ENCODE measurements around the gene UBC. TPM values are rescaled to one million over a fixed set of nuclear protein-coding genes. Genes with fewer than 3 reads are reported as not detected.

Gene UBC
- total RNA-seq, 1 experiment from 2014 or later = 523 TPM

GRCh38 chr12:124949066-124949465 is 34.6 kb upstream of the UBC start:
- Histone ChIP-seq H3K79me1 (ENCODE audit: insufficient read depth, low read depth, low read length, poor library complexity, severe bottlenecking) (no peaks in the 10 kb centered on the region), H2BK120ac (ENCODE audit: low read depth, low read length, poor library complexity, severe bottlenecking) (no peak overlapping the region), H2AFZ (ENCODE audit: low read length) (no peak overlapping the region), H2AK5ac (ENCODE audit: insufficient read length, low read length) (no peak overlapping the region), H3K27ac (ENCODE audit: insufficient read length, low read depth, low read length) (no peak overlapping the region), H2BK20ac (ENCODE audit: low read depth, low read length, poor library complexity, severe bottlenecking) (no peak overlapping the region), H3T11ph (ENCODE audit: low read length) (no peak overlapping the region), H3K9ac (ENCODE audit: extremely low read depth, insufficient read length, low read length) (no peak overlapping the region), H3K23me2 (ENCODE audit: insufficient read length, low read depth, low read length, poor library complexity, severe bottlenecking) (no peaks in the 10 kb centered on the region), H2BK12ac (ENCODE audit: insufficient read length, low read depth, low read length) (no peak overlapping the region), H4K91ac (ENCODE audit: insufficient read length, low read depth, low read length) (no peak overlapping the region), H4K8ac (replicated peaks; ENCODE audit: insufficient read length, low read depth, low read length) (no peak overlapping the region), H3K23ac (ENCODE audit: insufficient read length, low read depth, low read length) (no peak overlapping the region), H4K20me1 (ENCODE audit: control insufficient read depth, insufficient read depth, insufficient read length) (no peaks in the 10 kb centered on the region), H3K4me2 (ENCODE audit: insufficient read depth, insufficient read length, low read length) (no peak overlapping the region), H3K4ac (ENCODE audit: low read depth, low read length) (no peak overlapping the region), H3K4me1 (ENCODE audit: insufficient read depth, low read length) (no peaks in the 10 kb centered on the region), H3K56ac (ENCODE audit: insufficient read length, low read depth, low read length) (no peak overlapping the region), H3K79me2 (ENCODE audit: insufficient read depth, low read length) (no peaks in the 10 kb centered on the region), H3K18ac (ENCODE audit: insufficient read length, low read depth, low read length) (no peak overlapping the region), H3K14ac (ENCODE audit: insufficient read depth, low read length) (no peak overlapping the region), H4K5ac (ENCODE audit: insufficient read length, low read depth, low read length) (no peak overlapping the region), H3K27me3 (ENCODE audit: insufficient read depth, low read length) (no peaks in the 10 kb centered on the region), H2BK5ac (ENCODE audit: insufficient read length, low read length) (no peak overlapping the region), H2BK15ac (ENCODE audit: low read depth, low read length) (no peak overlapping the region), H3K9me3 (ENCODE audit: control insufficient read depth, low read depth, low read length) (no peaks in the 10 kb centered on the region)
- H3K9me3 Mint-ChIP-seq = no peaks in the 10 kb centered on the region
- DNase-seq = no peak
- H3K36me3 Mint-ChIP-seq (ENCODE audit: insufficient read depth in 1 of 3, low read depth in 3 of 3) = peaks cover 23 to 77% (median 56%) of the 10 kb centered on the region in 3 experiments; a peak in 6 of 7 replicates
- no CpG with 5 or more reads among the region's 12 CpGs for WGBS (ENCODE audit: extremely low coverage, insufficient read length, low lambda C conversion rate)
- H3K4me1 Mint-ChIP-seq = no peaks in the 10 kb centered on the region
- H3K27me3 Mint-ChIP-seq (ENCODE audit: low read depth) = no peaks in the 10 kb centered on the region
- H3K4me3 Mint-ChIP-seq = no peak overlapping the region
- no peak for TF ChIP-seq CTCF (conservative IDR thresholded peaks at IDR 0.05)
- H3K27ac Mint-ChIP-seq = peak overlapping the region in 2 of 3 experiments; percentile 27 to 91; a peak in 2 of 7 replicates

All from H9 (cell line).